Stimulated activated naive CD8-positive, alpha-beta T cell treated with anti-CD3 and anti-CD28 coated beads, Interleukin-15, Interleukin-2, amounts not matched to agents 100 U/mL and 50 U/mL, for 24 hours (primary cell): ENCODE data around the gene TESK1.
"Not testable (repeated sequence)": the region's sequence is repeated elsewhere in the genome, so short reads cannot be mapped to it uniquely, and the experiment has no call there.

Experiments used
- ATAC-seq: fragments of 150-1000 bp; cut with Tn5 transposase; one replicate; pipeline ENCODE4 v1.10.0; 2021
- DNase-seq: peaks from one replicate; pipeline ENCODE4 v3.0.0; 2021

Gene TESK1

GRCh38 chr9:35615981-35616680, 11.1 kb downstream of the TESK1 start:
- DNase-seq (no peak), ATAC-seq (no peak)

- DNase-seq (peak; percentile 83), ATAC-seq (peak; percentile 25)
These were observed 11.8 kb downstream of the TESK1 start for GRCh38 chr9:35616681-35617459.

- ATAC-seq (no peak), DNase-seq (no peak)
These were observed 12.5 kb downstream of the TESK1 start for GRCh38 chr9:35617548-35617947.

GRCh38 chr9:35618325-35618727, 13.3 kb downstream of the TESK1 start, which contains the start of gene CD72:
Gene CD72, minus strand, starts transcription at chr9:35618413. Its CDS starts 110 bp downstream, at chr9:35618303.
- DNase-seq (no peak), ATAC-seq (no peak)

GRCh38 chr9:35618854-35619799, 14.1 kb downstream of the TESK1 start:
- DNase-seq (peak; percentile 80), ATAC-seq (peak; percentile 91)

- ATAC-seq, result peak; percentile 82
These were observed 14.7 kb downstream of the TESK1 start for GRCh38 chr9:35619800-35620158.

GRCh38 chr9:35627575-35627974, 22.5 kb downstream of the TESK1 start:
- ATAC-seq, result no peak

More at GRCh38 chr9:35619800-35620158, 14.7 kb downstream of the TESK1 start:
- DNase-seq, result peak; percentile 58

GRCh38 chr9:35628389-35628991, 23.4 kb downstream of the TESK1 start:
- no peak for DNase-seq

More at GRCh38 chr9:35627575-35627974, 22.5 kb downstream of the TESK1 start:
- DNase-seq, result no peak

GRCh38 chr9:35629597-35629996, 24.5 kb downstream of the TESK1 start:
- no peak for DNase-seq
- ATAC-seq, result peak; percentile 52

More at GRCh38 chr9:35628389-35628991, 23.4 kb downstream of the TESK1 start:
- no peak for ATAC-seq

GRCh38 chr9:35635730-35636129, 30.7 kb downstream of the TESK1 start:
- ATAC-seq (no peak), DNase-seq (no peak)

GRCh38 chr9:35636135-35636876, 31.2 kb downstream of the TESK1 start:
- no peak for DNase-seq
- peak; percentile 29 for ATAC-seq

- not testable (repeated sequence) for DNase-seq, ATAC-seq
These were observed 31.8 kb downstream of the TESK1 start for GRCh38 chr9:35636877-35637246.

- ATAC-seq, DNase-seq: not testable (repeated sequence)
These were observed 32.4 kb downstream of the TESK1 start for GRCh38 chr9:35637427-35637955.

- not testable (repeated sequence) for DNase-seq, ATAC-seq
These were observed 33.7 kb downstream of the TESK1 start for GRCh38 chr9:35638751-35639150.

- ATAC-seq, result peak; percentile 66
- not testable (repeated sequence) for DNase-seq
These were observed 34.2 kb downstream of the TESK1 start for GRCh38 chr9:35639225-35639624.

GRCh38 chr9:35639631-35640030, 34.6 kb downstream of the TESK1 start:
- no peak for DNase-seq
- ATAC-seq, result no peak

GRCh38 chr9:35640431-35640830, 35.4 kb downstream of the TESK1 start:
- DNase-seq, ATAC-seq: not testable (repeated sequence)

GRCh38 chr9:35641478-35641877, 36.4 kb downstream of the TESK1 start:
- ATAC-seq, DNase-seq: not testable (repeated sequence)

- DNase-seq, result no peak
- ATAC-seq, result no peak
These were observed 38.0 kb downstream of the TESK1 start for GRCh38 chr9:35643046-35643445.

- not testable (repeated sequence) for ATAC-seq, DNase-seq
These were observed 40.7 kb downstream of the TESK1 start for GRCh38 chr9:35645736-35646135.

GRCh38 chr9:35646153-35646532, 41.1 kb downstream of the TESK1 start:
- DNase-seq (no peak), ATAC-seq (no peak)
